Neural progenitor cell (in vitro differentiated cells): ENCODE results near the gene PYGB. TPM values are rescaled to one million over a fixed set of nuclear protein-coding genes. Genes with fewer than 3 reads are reported as not detected.

Experiments used
- DNase-seq: peaks from one replicate; pipeline ENCODE4 v3.0.0-alpha.2; 2016; ENCODE audit warnings: low spot score
- H2AFZ ChIP-seq: fragments of 200-600 bp; sonication (generic); replicated peaks from 2 replicates; pipeline ENCODE4 v1.6.1; 2016; ENCODE audit warnings: antibody characterized with exemption
- H3F3A ChIP-seq: fragments of 200-600 bp; sonication (generic); 2 replicates; pipeline ENCODE4 v1.6.1; 2016; ENCODE audit warnings: antibody characterized with exemption, low read depth
- H3K27ac ChIP-seq: fragments of 200-600 bp; sonication (generic); 2 replicates; pipeline ENCODE4 v1.5.1; 2016; ENCODE audit warnings: mild to moderate bottlenecking
- H3K27me3 ChIP-seq: fragments of 200-600 bp; sonication (generic); 2 replicates; pipeline ENCODE4 v1.6.1; 2016; ENCODE audit warnings: mild to moderate bottlenecking, moderate library complexity
- H3K36me3 ChIP-seq: fragments of 200-600 bp; sonication (generic); 2 replicates; pipeline ENCODE4 v1.5.1; 2016
- H3K4me1 ChIP-seq: fragments of 200-600 bp; sonication (generic); 2 replicates; pipeline ENCODE4 v1.6.1; 2016; ENCODE audit warnings: mixed run types
- H3K4me2 ChIP-seq: fragments of 200-600 bp; sonication (generic); 2 replicates; pipeline ENCODE4 v1.6.1; 2016
- H3K4me3 ChIP-seq: fragments of 200-600 bp; sonication (generic); 2 replicates; pipeline ENCODE4 v1.5.1; 2016
- H3K79me2 ChIP-seq: fragments of 200-600 bp; sonication (generic); 2 replicates; pipeline ENCODE4 v1.6.1; 2016; ENCODE audit warnings: low read depth
- H3K9ac ChIP-seq: fragments of 200-600 bp; sonication (generic); 2 replicates; pipeline ENCODE4 v1.6.1; 2016
- H3K9me3 ChIP-seq: fragments of 200-600 bp; sonication (generic); 2 replicates; pipeline ENCODE4 v1.5.1; 2016; ENCODE audit warnings: low read depth
- H4K20me1 ChIP-seq: fragments of 200-600 bp; sonication (generic); 2 replicates; pipeline ENCODE4 v1.6.1; 2016; ENCODE audit warnings: low read depth
- H3K27ac Mint-ChIP-seq: 3 replicates; pipeline ENCODE4 v1.8.0; 2021; ENCODE audit warnings: mixed read lengths
- H3K27me3 Mint-ChIP-seq: 2 replicates; pipeline ENCODE4 v1.8.0; 2022; ENCODE audit warnings: low read depth, mild to moderate bottlenecking, inconsistent platforms, moderate library complexity, mixed read lengths; ENCODE audit not compliant: insufficient read depth
- H3K36me3 Mint-ChIP-seq: 3 replicates; pipeline ENCODE4 v1.8.0; 2021; ENCODE audit warnings: mixed read lengths
- H3K4me1 Mint-ChIP-seq: 3 replicates; pipeline ENCODE4 v1.8.0; 2021; ENCODE audit warnings: mixed read lengths
- H3K4me3 Mint-ChIP-seq: 3 replicates; pipeline ENCODE4 v1.8.0; 2021; ENCODE audit warnings: mild to moderate bottlenecking, moderate library complexity, mixed read lengths
- H3K9me3 Mint-ChIP-seq: 3 replicates; pipeline ENCODE4 v1.8.0; 2020; ENCODE audit warnings: mixed read lengths
- CTCF ChIP-seq: fragments of 200-600 bp; sonication (generic); IDR thresholded peaks from 2 replicates; pipeline ENCODE4 v1.5.1; 2017; ENCODE audit warnings: antibody characterized with exemption, mild to moderate bottlenecking
- EZH2 ChIP-seq: fragments of 200-600 bp; sonication (generic); IDR thresholded peaks from 2 replicates; pipeline ENCODE4 v1.6.1; 2017; ENCODE audit warnings: antibody characterized with exemption, mild to moderate bottlenecking, moderate library complexity
- EZH2phosphoT487 ChIP-seq: fragments of 200-600 bp; sonication (generic); IDR thresholded peaks from 2 replicates; pipeline ENCODE4 v1.6.1; 2017; ENCODE audit warnings: antibody characterized with exemption
- total RNA-seq: library from RNA; depleted of rRNA; stranded (reverse); fragments of >200 nt; gene quantifications from 2 replicates; pipeline ENCODE4 v1.2.3, GENCODE V29; 2015; ENCODE audit warnings: low replicate concordance

The PYGB gene
- total RNA-seq, 1 donor from 2014 or later, result 40.9 TPM

GRCh38 chr20:25203089-25203488 is 44.8 kb upstream of the PYGB start:
- Mint-ChIP-seq H3K27ac (no peak overlapping the region), H3K4me1 (peaks cover 22% of the 10 kb centered on the region), H3K4me3 (no peak overlapping the region), H3K9me3 (peaks cover 2% of the 10 kb centered on the region), H3K27me3 (no peaks in the 10 kb centered on the region), H3K36me3 (no peaks in the 10 kb centered on the region)
- TF ChIP-seq CTCF (no peak), EZH2phosphoT487 (no peak), EZH2 (no peak)
- Histone ChIP-seq H3K9me3 (no peaks in the 10 kb centered on the region), H3K79me2 (peaks cover 56% of the 10 kb centered on the region), H3K4me2 (no peak overlapping the region), H3K4me3 (no peak overlapping the region), H2AFZ (no peak overlapping the region), H3F3A (no peaks in the 10 kb centered on the region), H3K36me3 (no peaks in the 10 kb centered on the region), H3K4me1 (peaks cover 26% of the 10 kb centered on the region), H3K9ac (no peak overlapping the region), H4K20me1 (peaks cover 46% of the 10 kb centered on the region), H3K27me3 (no peaks in the 10 kb centered on the region), H3K27ac (no peak overlapping the region)
- no peak for DNase-seq

GRCh38 chr20:25203871-25204320 is 44.0 kb upstream of the PYGB start:
- H3K4me1 Mint-ChIP-seq, result peaks cover 18% of the 10 kb centered on the region
- Histone ChIP-seq H3K27ac (no peak overlapping the region), H3K79me2 (peaks cover 52% of the 10 kb centered on the region), H4K20me1 (peaks cover 38% of the 10 kb centered on the region), H3K9ac (no peak overlapping the region), H3K9me3 (no peaks in the 10 kb centered on the region), H3K4me3 (no peak overlapping the region), H3K4me2 (no peak overlapping the region), H3K4me1 (peaks cover 22% of the 10 kb centered on the region), H3K27me3 (no peaks in the 10 kb centered on the region), H2AFZ (no peak overlapping the region), H3K36me3 (no peaks in the 10 kb centered on the region), H3F3A (no peaks in the 10 kb centered on the region)
- H3K4me3 Mint-ChIP-seq, result no peak overlapping the region
- H3K9me3 Mint-ChIP-seq, result peaks cover 2% of the 10 kb centered on the region
- H3K36me3 Mint-ChIP-seq, result no peaks in the 10 kb centered on the region
- no peak for DNase-seq
- H3K27ac Mint-ChIP-seq, result no peak overlapping the region
- no peak for TF ChIP-seq EZH2phosphoT487
- TF ChIP-seq EZH2, result no peak
- TF ChIP-seq CTCF, result no peak
- H3K27me3 Mint-ChIP-seq, result no peaks in the 10 kb centered on the region

- H3K4me2 ChIP-seq, result no peak overlapping the region
- H3K79me2 ChIP-seq, result peaks cover 50% of the 10 kb centered on the region
These were observed 43.2 kb upstream of the PYGB start for GRCh38 chr20:25204550-25205276.

More at GRCh38 chr20:25204550-25205276, 43.2 kb upstream of the PYGB start:
- H3K36me3 Mint-ChIP-seq, result peaks cover 3% of the 10 kb centered on the region
- peak overlapping the region; percentile 70 for H3K27ac Mint-ChIP-seq
- no peak overlapping the region for H3K27ac ChIP-seq
- peaks cover 2% of the 10 kb centered on the region for H3K9me3 Mint-ChIP-seq
- H3K9ac ChIP-seq, result no peak overlapping the region
- H3K36me3 ChIP-seq, result no peaks in the 10 kb centered on the region
- no peak overlapping the region for H2AFZ ChIP-seq
- H3K9me3 ChIP-seq, result no peaks in the 10 kb centered on the region
- no peak overlapping the region for H3K4me3 ChIP-seq
- no peak for DNase-seq
- no peaks in the 10 kb centered on the region for H3K27me3 ChIP-seq
- H3K27me3 Mint-ChIP-seq, result no peaks in the 10 kb centered on the region
- H3K4me3 Mint-ChIP-seq, result no peak overlapping the region
- H3K4me1 ChIP-seq, result peaks cover 14% of the 10 kb centered on the region
- H3K4me1 Mint-ChIP-seq, result peaks cover 10% of the 10 kb centered on the region
- TF ChIP-seq EZH2 (no peak), EZH2phosphoT487 (no peak), CTCF (no peak)
- peaks cover 30% of the 10 kb centered on the region for H4K20me1 ChIP-seq
- no peaks in the 10 kb centered on the region for H3F3A ChIP-seq
